ENCODE measurements around the gene IFITM2.

Gene IFITM2

GRCh38 chr11:293271-293851 lies 14.3 kb upstream of the IFITM2 start:
- DNase-seq (ENCODE audit: low spot score): no peak

GRCh38 chr11:293852-294661 lies 13.6 kb upstream of the IFITM2 start:
- DNase-seq (ENCODE audit: low spot score): no peak

GRCh38 chr11:294780-295179 lies 12.8 kb upstream of the IFITM2 start:
- DNase-seq (ENCODE audit: low spot score): no peak

- no peak for DNase-seq (ENCODE audit: low spot score)
Measured at GRCh38 chr11:295351-296170, 12.1 kb upstream of the IFITM2 start.

GRCh38 chr11:296171-297050 lies 11.2 kb upstream of the IFITM2 start:
- DNase-seq (ENCODE audit: low spot score): no peak

- DNase-seq (ENCODE audit: low spot score): no peak
Measured at GRCh38 chr11:297051-297585, 10.5 kb upstream of the IFITM2 start.

- DNase-seq (ENCODE audit: low spot score): no peak
Measured at GRCh38 chr11:297586-298405, 9.8 kb upstream of the IFITM2 start.

- DNase-seq (ENCODE audit: low spot score): no peak
Measured at GRCh38 chr11:298406-299065, 9.1 kb upstream of the IFITM2 start.

- no peak for DNase-seq (ENCODE audit: low spot score)
Measured at GRCh38 chr11:299081-299891, 8.3 kb upstream of the IFITM2 start, which contains the start of gene IFITM5. TSS of gene IFITM5 (minus strand) at chr11:299526. CDS start at chr11:299490, 36 bp downstream.

GRCh38 chr11:299951-300735 lies 7.5 kb upstream of the IFITM2 start:
- no peak for DNase-seq (ENCODE audit: low spot score)

- no peak for DNase-seq (ENCODE audit: low spot score)
Measured at GRCh38 chr11:303363-303762, 4.3 kb upstream of the IFITM2 start.

GRCh38 chr11:304061-304506 lies 3.5 kb upstream of the IFITM2 start:
- DNase-seq (ENCODE audit: low spot score): no peak

- peak; percentile 82 for DNase-seq (ENCODE audit: low spot score)
Measured at GRCh38 chr11:304915-305843, 2.4 kb upstream of the IFITM2 start.

- no peak for DNase-seq (ENCODE audit: low spot score)
Measured at GRCh38 chr11:305844-306211, 1.8 kb upstream of the IFITM2 start.

GRCh38 chr11:306645-307371 lies 808 bp upstream of the IFITM2 start:
- DNase-seq (ENCODE audit: low spot score): no peak

Measured in COLO829 (cell line).